Stimulated activated CD8-positive, alpha-beta memory T cell treated with anti-CD3 and anti-CD28 coated beads, Interleukin-7, amount 100 ng/mL, for 24 hours (primary cell): ENCODE measurements around the gene P2RY11.

Source experiments
- DNase-seq: peaks from one replicate; pipeline ENCODE4 v3.0.0-alpha.2; 2020; ENCODE audit warnings: low read depth

P2RY11 gene

DNA sequence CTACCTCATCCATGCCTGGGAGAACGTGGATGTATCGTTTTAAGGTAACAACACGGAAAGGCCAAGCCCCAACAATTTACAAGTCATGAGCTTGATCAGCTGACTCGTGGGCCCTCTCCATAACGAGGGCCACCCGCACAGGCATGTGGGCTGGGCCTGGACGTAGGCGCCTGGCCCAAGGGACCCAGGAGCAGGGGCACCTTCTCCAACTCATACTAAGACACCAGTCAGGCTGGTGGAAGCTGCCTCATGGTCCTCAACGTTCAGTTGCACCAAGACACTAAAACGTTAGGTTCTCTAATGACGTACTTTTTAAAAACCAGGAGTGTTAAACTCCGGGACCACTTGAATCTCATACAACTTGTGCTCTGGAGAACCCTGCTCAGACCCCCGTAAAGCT is 30.0 kb downstream of the P2RY11 start:
- DNase-seq, result no peak

DNA sequence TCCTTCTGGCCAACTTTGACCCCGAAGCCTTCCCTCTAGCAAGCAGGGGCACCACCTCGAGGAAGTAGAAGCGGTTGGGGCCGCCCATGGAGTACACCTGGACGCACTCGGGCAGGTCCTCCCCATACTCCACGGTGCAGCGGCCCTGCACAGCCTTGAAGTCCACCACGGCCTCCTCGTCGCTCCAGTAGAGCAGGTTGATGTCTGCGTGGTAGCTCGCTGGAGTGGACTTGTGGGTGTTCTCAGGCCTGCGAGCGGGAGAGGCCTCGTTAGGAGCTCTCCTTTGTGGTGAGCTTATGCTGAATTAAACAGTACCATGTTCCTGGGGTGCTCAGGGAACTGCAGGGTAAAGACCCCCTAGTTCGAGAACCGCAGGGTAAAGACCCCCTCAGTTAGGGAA is 30.5 kb downstream of the P2RY11 start:
- DNase-seq, result no peak

DNA sequence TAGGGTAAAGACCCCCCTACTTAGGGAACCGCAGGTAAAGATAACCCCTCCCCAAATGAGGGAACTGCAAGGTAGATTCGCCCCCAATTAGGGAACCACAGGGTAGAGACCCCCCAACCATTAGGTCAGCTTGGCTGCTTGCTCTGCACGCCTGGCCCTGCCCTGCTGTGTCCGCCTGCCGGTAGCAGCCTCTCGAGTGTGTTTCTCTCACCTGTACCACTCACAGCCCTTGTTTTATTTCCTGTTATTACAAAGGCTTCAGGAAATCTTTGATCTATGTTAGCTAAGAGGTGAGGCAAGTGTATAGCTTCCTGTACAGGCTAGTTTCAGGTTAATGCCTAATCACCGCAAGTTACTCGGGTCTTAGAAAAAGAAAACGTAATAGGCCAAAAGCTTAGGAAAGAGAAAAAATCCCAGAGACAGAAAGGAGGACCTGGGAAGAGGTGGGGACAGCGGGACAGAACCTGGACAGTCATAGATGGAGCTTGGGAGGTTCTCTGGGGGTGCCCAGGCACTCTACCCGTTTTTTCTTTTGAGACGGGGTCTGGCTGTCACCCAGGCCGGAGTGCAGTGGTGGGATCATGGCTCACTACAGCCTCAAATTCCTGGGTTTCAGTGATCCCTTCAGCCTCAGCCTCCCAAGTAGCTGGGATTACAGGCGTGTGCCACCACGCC is 31.3 kb downstream of the P2RY11 start:
- DNase-seq, result no peak

DNA sequence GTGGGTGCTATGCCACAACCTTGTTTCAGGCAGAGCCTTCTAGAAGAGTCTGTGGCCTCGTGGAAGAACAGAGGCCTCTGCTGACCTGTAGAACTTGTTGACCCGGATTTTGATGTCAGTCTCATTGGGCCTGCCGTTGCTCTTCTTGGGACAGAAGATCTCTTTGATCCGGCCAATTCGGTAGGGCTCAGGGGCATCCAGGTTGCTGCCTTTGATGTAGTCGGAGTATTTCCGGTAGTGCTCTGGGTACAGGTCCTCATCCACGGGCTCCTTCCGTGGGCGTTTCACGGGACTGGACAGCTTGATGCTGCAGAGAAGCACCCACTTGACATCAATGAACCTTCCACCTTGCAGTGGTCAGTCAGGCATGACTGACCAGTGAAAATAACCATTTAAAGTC is 32.2 kb downstream of the P2RY11 start:
- no peak for DNase-seq

DNA sequence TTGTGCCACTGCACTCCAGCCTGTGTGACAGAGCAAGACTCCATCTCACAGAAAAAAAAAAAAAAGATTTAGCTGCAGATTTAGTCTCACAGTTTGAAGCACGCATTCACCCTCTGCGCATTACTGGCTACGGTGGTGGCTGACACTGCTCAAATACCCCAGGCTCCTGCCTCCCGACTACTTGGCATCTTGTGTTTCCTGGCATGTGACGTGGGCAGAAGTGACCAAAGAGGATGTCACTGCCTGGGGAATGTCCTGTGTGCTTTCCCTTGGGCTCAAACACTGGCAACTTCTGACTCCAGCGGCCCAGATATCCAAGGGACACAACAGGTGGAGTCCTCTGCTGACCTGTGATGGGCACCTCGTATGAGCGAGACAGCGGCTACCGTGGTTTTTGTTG is 32.9 kb downstream of the P2RY11 start:
- DNase-seq, result no peak

DNA sequence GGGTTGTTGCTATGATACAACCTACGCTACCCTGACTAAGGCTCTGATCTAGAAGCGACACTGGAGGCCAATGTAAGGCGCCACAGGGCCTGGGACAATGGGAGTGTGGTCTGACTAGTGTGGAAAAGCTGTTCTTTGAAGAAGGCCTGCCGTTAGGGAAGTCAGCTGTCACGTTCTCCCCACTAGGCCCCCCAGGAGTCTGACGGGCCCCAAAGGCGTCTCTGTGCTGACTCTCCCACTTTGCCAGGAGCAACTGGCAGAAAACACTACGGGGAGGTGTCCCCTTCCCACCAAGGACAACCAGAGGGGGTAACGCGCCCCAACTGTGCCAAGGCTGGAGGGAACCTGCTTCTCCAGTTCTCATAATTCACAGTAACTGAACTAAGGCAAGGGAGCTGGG is 33.5 kb downstream of the P2RY11 start:
- no peak for DNase-seq

DNA sequence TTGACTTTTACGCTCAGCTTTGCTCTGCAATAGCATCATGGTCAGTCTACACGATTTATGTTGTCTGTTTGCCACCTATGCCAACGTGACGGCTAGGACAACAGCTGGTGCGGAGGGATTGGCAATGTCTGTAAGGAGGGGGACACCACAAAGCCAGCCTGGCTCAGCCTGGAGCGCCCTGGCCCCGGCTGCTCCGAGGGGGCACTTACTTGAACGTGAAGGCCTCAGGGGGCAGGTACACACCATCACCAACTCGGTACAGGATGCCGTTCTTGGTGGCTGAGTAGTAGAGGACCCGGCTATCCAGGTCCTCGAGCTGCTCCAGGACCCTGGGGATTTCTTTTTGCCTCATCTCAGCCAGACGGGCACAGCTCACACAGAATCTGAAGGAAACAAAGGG is 34.6 kb downstream of the P2RY11 start:
- DNase-seq, result no peak

DNA sequence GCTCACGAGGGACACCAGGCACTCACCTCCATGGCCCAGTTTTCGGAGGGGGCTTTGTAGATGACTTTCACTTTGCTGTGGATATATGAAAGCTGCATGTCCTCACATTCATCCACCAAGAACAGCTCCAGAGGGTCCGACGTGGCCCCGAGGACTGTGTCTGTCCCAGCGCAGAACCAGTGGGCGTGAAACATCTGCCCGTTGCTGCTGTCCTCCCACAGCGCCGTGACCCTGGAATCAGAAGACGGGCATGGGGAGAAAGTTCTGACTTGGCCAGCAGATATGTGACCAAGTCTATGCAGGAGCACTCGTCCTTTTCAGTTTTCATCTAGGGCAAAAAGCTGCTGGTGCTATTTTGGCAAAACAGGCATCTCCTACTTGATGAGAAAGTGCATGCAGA is 37.9 kb downstream of the P2RY11 start:
- no peak for DNase-seq

DNA sequence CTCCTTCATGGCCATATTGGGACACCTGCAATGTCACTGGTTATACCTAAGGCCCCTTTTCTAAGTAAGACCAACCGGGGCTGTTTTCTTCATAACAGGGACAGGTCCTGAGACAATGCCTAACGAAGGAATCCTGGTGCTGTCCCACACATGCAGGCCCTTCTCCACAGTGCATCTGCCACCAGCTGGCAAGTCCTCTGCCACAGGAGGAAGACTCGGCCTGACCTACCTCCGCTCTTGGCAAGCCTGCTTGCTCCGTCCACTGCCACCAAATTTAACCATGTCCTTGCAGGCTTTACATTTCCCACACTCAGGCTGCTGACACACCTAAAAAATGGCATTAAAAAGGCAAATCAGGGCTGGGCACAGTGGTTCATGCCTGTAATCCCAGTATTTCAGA is 40.0 kb downstream of the P2RY11 start:
- no peak for DNase-seq

DNA sequence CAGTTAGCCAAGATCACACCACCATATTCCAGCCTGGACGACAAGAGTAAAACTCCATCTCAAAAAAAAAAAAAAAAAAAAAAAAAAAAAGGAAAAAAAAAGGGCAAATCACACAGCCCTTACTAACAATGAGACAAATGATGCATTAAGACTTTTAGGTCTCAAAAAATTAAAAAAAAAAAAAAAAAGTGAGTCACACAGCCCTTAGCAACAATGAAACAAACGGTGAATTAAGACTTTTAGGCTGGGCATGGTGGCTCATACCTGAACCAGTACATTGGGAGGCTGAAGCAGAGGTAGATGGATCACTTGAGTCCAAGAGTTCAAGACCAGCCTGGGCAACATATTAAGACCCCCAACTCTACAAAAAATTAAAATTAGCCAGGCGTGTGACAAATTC is 40.6 kb downstream of the P2RY11 start:
- DNase-seq, result no peak

DNA sequence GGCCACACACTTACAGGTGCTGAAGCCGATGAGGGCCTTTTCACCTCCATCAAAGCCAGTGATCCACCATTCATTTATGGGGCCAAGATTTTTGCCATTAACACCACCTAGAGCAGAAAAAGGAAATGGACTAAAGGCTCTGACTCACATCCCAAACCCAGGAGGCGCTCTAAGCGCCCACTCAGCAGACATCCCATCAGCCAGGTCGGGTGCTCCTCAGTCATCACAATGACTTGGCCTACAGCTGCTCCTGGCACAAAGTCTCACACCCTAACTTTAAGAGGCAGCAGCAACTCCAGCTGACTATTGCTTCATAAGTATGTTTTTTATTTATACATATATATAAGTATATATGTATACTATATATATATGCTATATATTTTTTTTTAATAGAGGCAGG is 44.3 kb downstream of the P2RY11 start:
- DNase-seq, result no peak

DNA sequence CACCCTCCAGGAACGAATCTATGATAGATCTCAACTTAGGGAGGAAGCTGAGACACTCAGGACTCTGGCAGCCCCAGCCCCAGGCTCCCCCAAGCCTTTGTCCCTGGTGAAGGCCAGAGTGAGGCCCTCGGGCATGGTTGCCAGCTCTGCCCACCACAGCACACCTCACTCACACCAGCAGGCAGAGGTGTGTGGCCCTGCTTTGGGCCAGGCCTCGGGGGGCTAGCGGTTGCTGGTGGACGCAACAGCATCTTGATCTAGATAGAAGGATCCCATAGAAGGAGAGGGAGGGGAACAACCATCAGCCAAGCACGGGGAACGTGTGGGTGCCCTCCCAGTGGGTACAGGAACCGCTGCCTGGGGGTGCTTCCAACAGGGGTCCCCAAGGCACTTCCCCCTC is 46.6 kb downstream of the P2RY11 start:
- DNase-seq, result no peak

DNA sequence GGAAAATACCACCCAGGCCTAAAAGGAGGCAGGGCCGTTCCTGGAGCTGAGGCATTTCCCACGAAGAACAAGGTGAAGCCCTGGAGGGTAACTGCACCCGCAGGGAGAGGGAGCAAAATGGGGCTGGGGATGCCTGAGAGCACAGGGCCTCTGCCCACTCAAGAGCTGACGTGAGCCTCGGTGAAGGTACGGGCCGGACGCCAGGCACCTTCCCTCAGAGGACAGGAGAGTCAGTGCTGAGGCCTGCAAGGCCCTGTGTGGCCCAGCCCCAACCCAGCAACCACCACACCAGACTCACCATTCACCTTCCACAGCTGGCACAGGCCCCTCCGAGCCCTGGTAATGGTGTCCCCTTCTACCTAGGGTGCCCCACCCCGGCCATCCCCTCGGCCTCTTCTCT is 47.0 kb downstream of the P2RY11 start:
- no peak for DNase-seq

DNA sequence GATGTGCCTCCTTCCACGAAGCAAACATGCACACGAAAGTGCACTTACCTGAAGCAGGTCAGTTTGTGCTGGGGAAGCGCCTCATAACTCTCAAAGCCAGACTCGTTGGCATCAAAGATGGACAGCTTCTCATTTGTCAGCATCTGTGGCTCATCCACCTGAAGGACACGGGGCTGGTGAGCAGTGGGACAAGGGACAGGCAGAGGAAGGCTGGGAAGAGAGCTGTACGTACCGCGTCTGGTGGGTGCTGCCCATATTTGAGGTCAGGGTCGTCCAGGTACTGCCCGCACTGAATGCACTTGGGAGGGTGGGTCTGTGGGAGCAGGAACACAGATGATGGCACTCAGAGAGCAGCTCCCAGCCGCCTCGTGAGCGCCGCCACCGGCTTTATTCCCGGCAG is 48.1 kb downstream of the P2RY11 start:
- DNase-seq, result no peak

DNA sequence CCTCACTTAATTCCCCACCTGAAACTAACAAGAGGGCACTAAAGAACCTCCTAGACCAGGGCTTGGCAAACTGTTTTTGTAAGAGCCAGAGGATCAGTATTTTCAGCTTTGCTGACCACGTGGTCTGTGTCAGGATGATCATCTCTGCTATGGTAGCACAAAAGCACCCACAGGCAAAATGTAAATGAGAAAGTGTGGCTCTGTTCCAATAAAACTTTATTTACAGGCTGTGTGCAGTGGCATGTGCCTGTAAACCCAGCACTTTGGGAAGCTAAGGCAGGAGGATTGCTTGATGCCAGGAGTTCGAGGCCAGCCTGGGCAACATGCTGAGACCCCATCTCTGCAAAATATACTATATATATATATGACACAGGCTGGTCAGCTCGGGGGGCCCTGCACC is 52.0 kb downstream of the P2RY11 start:
- DNase-seq, result no peak
